Peyer's patch (tissue), 4 donors: ENCODE measurements around the gene TMEM131.

Experiments used
- POLR2A ChIP-seq, 2 donors: fragments of 450-650 bp; IDR thresholded peaks; one replicate each; pipeline ENCODE4 v1.5.1; 2017; ENCODE audit warnings: antibody characterized with exemption in 2 of 2, mild to moderate bottlenecking in 2 of 2, moderate library complexity in 2 of 2
- TF ChIP-seq, protein P1 (sequence below), 6 experiments: fragments of 450-650 bp in 4 of 6; fragments of 200-600 bp in 2 of 6; sonication (generic) in 1 of 6; IDR thresholded peaks; one replicate each; pipeline ENCODE4 v1.5.1; 2017 to 2019; ENCODE audit warnings: antibody characterized with exemption in 6 of 6, mild to moderate bottlenecking in 3 of 6, moderate library complexity in 1 of 6

DNA sequence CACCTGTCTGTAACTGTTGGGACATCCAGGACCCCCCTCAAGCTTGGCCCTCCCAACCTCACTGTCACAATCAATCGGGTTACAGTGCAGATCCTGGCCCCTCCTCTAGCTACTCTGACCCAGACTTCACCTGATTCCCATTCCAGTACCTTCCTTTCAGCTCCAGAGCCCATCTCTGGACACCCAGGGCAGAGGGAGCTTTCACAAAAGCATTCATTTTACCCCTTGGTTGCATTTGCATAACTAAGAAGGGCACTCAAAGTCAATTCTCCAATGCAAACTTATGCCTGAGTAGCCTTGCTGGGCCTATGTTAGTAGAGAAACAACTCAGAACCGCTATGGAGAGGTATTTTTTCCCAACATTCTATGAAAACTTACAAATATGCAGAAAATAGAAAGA, 275.0 kb downstream of the TMEM131 start:
- TF ChIP-seq, protein P1, sequence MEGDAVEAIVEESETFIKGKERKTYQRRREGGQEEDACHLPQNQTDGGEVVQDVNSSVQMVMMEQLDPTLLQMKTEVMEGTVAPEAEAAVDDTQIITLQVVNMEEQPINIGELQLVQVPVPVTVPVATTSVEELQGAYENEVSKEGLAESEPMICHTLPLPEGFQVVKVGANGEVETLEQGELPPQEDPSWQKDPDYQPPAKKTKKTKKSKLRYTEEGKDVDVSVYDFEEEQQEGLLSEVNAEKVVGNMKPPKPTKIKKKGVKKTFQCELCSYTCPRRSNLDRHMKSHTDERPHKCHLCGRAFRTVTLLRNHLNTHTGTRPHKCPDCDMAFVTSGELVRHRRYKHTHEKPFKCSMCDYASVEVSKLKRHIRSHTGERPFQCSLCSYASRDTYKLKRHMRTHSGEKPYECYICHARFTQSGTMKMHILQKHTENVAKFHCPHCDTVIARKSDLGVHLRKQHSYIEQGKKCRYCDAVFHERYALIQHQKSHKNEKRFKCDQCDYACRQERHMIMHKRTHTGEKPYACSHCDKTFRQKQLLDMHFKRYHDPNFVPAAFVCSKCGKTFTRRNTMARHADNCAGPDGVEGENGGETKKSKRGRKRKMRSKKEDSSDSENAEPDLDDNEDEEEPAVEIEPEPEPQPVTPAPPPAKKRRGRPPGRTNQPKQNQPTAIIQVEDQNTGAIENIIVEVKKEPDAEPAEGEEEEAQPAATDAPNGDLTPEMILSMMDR (IDR thresholded peaks at IDR 0.05): no peak
- no peak for TF ChIP-seq POLR2A (IDR thresholded peaks at IDR 0.05)
